GM12891 (cell line): ENCODE results near the gene PRSS48.

ENCODE experiments used
- DNase-seq: peaks from one replicate; pipeline ENCODE4 v3.0.0; 2011; ENCODE audit warnings: low spot score; ENCODE audit not compliant: insufficient read length
- FAIRE-seq: peaks from 2 replicates; lab custom pipeline; 2011; peaks lifted over from hg19 to GRCh38; lab: Jason Lieb, UNC
- PAX5 ChIP-seq: IDR thresholded peaks from 2 replicates; pipeline ENCODE4 v1.6.1; 2011; ENCODE audit warnings: low read length, moderate library complexity, mild to moderate bottlenecking; ENCODE audit not compliant: insufficient read depth, severe bottlenecking
- POLR2A ChIP-seq: IDR thresholded peaks from 2 replicates; pipeline ENCODE4 v1.6.1; 2011; ENCODE audit warnings: low read depth, low read length, control low read depth
- POLR2AphosphoS5 ChIP-seq: IDR thresholded peaks from 2 replicates; pipeline ENCODE4 v1.6.1; 2011; ENCODE audit warnings: low read depth, low read length, control low read depth
- POU2F2 ChIP-seq: IDR thresholded peaks from 2 replicates; pipeline ENCODE4 v1.6.1; 2011; ENCODE audit warnings: low read depth, mild to moderate bottlenecking, control low read depth, low read length, moderate library complexity
- SPI1 ChIP-seq: IDR thresholded peaks from 2 replicates; pipeline ENCODE4 v1.6.1; 2011; ENCODE audit warnings: low read depth, low read length, control low read depth
- TAF1 ChIP-seq: IDR thresholded peaks from 2 replicates; pipeline ENCODE4 v1.6.1; 2011; ENCODE audit warnings: low read depth, low read length, control low read depth

PRSS48 gene

GRCh38 chr4:151292038-151292437, 15.1 kb downstream of the PRSS48 start:
- DNase-seq (no peak), FAIRE-seq (no peak)
- TF ChIP-seq POLR2A (no peak), POLR2AphosphoS5 (no peak), PAX5 (no peak), SPI1 (no peak)

GRCh38 chr4:151294833-151295496, 18.0 kb downstream of the PRSS48 start:
- DNase-seq (no peak), FAIRE-seq (no peak)
- TF ChIP-seq POLR2A (no peak), POU2F2 (no peak)

- FAIRE-seq (no peak), DNase-seq (no peak)
- TF ChIP-seq TAF1 (no peak), POU2F2 (no peak), POLR2A (no peak), POLR2AphosphoS5 (no peak), PAX5 (no peak), SPI1 (no peak)
Observed at GRCh38 chr4:151296227-151296626, 19.3 kb downstream of the PRSS48 start.

DNA sequence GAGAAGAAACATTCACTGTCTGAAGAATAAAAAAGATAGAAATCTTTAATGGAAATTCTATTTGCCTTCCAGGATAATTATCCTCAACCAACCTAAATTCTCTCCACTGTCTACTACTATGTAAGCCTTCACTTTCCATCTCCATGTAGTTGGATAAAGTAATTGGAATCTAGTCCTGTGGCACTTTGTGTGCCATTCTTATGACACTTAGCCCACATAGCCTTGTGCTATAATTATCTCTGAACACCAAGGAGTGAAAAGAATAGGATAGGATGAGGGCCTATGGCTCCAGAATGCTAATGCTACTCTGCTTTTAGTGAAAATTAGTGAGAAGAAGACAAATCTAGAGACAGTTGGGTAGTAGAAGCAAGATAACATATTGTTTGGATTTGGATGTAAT, 20.2 kb downstream of the PRSS48 start:
- no peak for FAIRE-seq
- no peak for TF ChIP-seq SPI1
- TF ChIP-seq POLR2AphosphoS5, result no peak
- DNase-seq, result no peak

GRCh38 chr4:151302432-151302831, 25.5 kb downstream of the PRSS48 start:
- no peak for TF ChIP-seq PAX5
- no peak for TF ChIP-seq POLR2A
- no peak for TF ChIP-seq TAF1
- TF ChIP-seq SPI1, result no peak
- TF ChIP-seq POLR2AphosphoS5, result no peak
- no peak for TF ChIP-seq POU2F2
- FAIRE-seq (no peak), DNase-seq (no peak)

- TF ChIP-seq SPI1, result no peak
- no peak for TF ChIP-seq POLR2AphosphoS5
- TF ChIP-seq TAF1, result no peak
- TF ChIP-seq POLR2A, result no peak
- TF ChIP-seq POU2F2, result no peak
- TF ChIP-seq PAX5, result no peak
- FAIRE-seq, result no peak
Observed at GRCh38 chr4:151304226-151304625, 27.3 kb downstream of the PRSS48 start.

DNA sequence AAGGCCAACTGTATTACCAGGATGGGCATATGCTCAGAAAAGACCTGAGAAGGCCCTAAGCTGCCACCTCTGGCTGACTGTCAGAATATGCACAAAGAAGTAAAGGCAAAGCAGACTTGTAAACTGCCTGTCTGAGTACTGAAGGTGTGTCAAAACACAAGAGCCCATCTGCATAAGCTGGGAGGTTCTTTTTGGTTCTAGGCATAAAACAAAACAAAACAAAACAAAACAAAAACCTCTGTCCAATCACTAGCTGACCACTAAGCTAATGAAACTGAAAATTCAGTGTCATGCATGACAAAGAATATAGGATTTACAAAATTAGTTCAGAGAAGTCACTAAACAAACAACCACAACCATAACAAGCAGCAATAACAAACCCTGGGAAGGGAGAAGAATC, 27.8 kb downstream of the PRSS48 start:
- DNase-seq, result no peak
- no peak for FAIRE-seq

More at GRCh38 chr4:151304226-151304625, 27.3 kb downstream of the PRSS48 start:
- DNase-seq, result no peak

GRCh38 chr4:151310124-151310728, 33.3 kb downstream of the PRSS48 start:
- TF ChIP-seq POLR2A, result no peak
- TF ChIP-seq SPI1, result no peak
- TF ChIP-seq PAX5, result no peak
- no peak for TF ChIP-seq POU2F2
- no peak for TF ChIP-seq POLR2AphosphoS5
- FAIRE-seq, result no peak
- DNase-seq, result no peak

More for the DNA sequence above, 27.8 kb downstream of the PRSS48 start:
- TF ChIP-seq PAX5, result no peak
- no peak for TF ChIP-seq TAF1

GRCh38 chr4:151313306-151314009, 36.5 kb downstream of the PRSS48 start:
- FAIRE-seq, result no peak
- TF ChIP-seq POLR2A, result no peak
- TF ChIP-seq POU2F2, result no peak
- no peak for TF ChIP-seq POLR2AphosphoS5
- no peak for TF ChIP-seq PAX5
- no peak for TF ChIP-seq TAF1
- TF ChIP-seq SPI1, result no peak

GRCh38 chr4:151314010-151314355, 37.0 kb downstream of the PRSS48 start:
- no peak for FAIRE-seq
- no peak for TF ChIP-seq TAF1
- TF ChIP-seq POU2F2, result no peak
- TF ChIP-seq PAX5, result no peak
- TF ChIP-seq SPI1, result no peak
- no peak for TF ChIP-seq POLR2A
- no peak for TF ChIP-seq POLR2AphosphoS5
- DNase-seq, result no peak

More at GRCh38 chr4:151313306-151314009, 36.5 kb downstream of the PRSS48 start:
- DNase-seq, result no peak
